Measurements from ENCODE around the gene WDR20. TPM values are rescaled to one million over a fixed set of nuclear protein-coding genes. Genes with fewer than 3 reads are reported as not detected.
A peak's percentile ranks its signal among the peaks of the same experiment; 100 is the strongest.

The WDR20 gene
- total RNA-seq, 4 donors from 2014 or later, result 21.3 to 31.3 (median 24.6) TPM

DNA sequence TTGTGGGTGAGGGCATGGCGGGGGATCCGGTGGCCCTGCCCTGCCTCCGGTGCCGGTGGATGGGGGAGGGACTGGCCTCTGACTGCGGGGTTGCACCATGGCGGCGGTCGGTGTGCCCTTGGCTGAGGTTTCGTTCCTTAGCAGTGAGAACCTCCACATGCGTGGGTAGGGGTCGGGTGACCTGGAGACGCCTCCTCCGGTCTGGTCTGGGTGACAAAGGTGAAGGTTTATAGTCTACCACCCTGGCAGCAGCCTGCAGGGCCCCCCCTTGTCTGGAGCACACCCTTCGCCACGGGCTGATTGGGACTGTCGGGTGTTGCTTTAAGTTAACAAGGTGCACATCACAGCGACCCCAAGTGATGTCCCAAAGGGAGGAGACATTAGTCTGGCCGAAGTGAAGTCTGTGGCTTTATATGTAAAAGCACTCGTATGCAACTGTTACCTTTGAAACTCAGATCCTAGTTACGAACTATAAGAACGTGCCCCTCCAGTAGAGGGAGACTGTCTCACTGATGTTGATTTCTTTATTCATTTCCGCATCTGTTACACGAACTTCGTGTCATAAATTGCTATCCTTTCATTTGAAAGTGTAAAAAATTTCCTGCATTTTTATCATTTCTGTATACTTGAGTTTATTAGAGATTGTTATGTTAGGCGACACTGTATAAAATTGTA, 74.4 kb downstream of the WDR20 start:
- Histone ChIP-seq H3K36me3 (no peaks in the 10 kb centered on the region), H3K4me3 (no peak overlapping the region), H3K27ac (no peak overlapping the region), H3K9me3 (no peaks in the 10 kb centered on the region), H3K4me1 (peaks cover 0 to 16% (median 5%) of the 10 kb centered on the region in 4 donors), H3K27me3 (no peaks in the 10 kb centered on the region)
- no peak for DNase-seq
- in situ Hi-C loops (cut with MboI; ENCODE audit: low pct_ligation_motif_present in 1 of 4, low pct_unique_long_range_greater_than_20kb in 1 of 4, low sequenced_read_pairs in 3 of 4) (no loop called here), intact Hi-C loops (cut with DNase I; ENCODE audit: low total_unique reads) (no loop called here)
- 76 to 92% methylated on average over 5 to 25 of the region's 25 CpGs for WGBS, 2 donors (ENCODE audit: low coverage in 1 of 2)
- TF ChIP-seq POLR2A (IDR thresholded peaks at IDR 0.05) (no peak), CTCF (IDR thresholded peaks at IDR 0.05) (no peak), EP300 (IDR thresholded peaks at IDR 0.05; ENCODE audit: low read depth) (no peak), POLR2AphosphoS5 (IDR thresholded peaks at IDR 0.05) (no peak)

- no peak overlapping the region for H3K4me3 ChIP-seq
- no peak for TF ChIP-seq CTCF (IDR thresholded peaks at IDR 0.05)
- peak in 2 of 3 donors; percentile 17 to 36 for TF ChIP-seq POLR2AphosphoS5 (IDR thresholded peaks at IDR 0.05)
- 67 to 75% methylated on average over 9 to 12 of the region's 12 CpGs for WGBS, 2 donors (ENCODE audit: low coverage in 1 of 2)
- intact Hi-C loops (cut with DNase I; ENCODE audit: low total_unique reads), result no loop called here
- no peak for DNase-seq
- H3K27me3 ChIP-seq, result no peaks in the 10 kb centered on the region
- peaks cover 0 to 16% (median 5%) of the 10 kb centered on the region in 4 donors for H3K4me1 ChIP-seq
- peak overlapping the region in 3 of 4 donors; percentile 2 to 57 (median 37) for H3K27ac ChIP-seq
- in situ Hi-C loops (cut with MboI; ENCODE audit: low pct_ligation_motif_present in 1 of 4, low pct_unique_long_range_greater_than_20kb in 1 of 4, low sequenced_read_pairs in 3 of 4), result no loop called here
- no peaks in the 10 kb centered on the region for H3K36me3 ChIP-seq
- H3K9me3 ChIP-seq, result no peaks in the 10 kb centered on the region
Observed at GRCh38 chr14:102215071-102215470, 75.4 kb downstream of the WDR20 start.

DNA sequence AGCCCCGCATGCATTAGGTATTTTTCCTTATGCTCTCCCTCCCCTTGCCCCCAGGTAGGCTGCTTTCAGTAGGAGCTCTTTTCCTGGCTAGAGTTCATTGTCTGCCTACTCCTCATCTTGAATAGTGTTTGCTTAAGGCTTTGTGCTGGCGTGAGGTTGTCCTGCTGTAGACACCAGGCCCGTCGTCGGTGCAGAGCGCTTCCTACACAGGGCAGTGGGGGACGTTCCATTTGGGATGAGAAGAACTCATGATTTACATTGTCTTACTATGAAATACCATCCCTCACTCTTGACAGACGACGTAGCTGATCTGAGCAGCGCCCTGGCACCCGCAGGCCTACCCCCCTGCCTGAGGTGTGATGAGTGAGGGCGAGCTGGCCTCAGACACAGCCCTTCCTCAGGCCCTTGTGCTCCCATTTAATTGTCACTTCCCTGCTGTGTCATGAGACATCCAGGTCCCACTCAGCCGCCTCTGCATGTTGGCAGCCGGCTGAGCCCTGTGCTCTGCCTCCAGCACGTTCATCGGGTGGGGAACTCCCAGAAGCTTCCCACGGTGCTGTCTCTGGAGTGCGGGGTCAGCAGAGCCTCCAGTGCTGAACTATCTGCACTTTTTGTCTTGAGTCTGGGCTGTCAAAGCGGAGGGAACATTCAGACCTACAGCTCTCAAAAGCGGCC, 76.0 kb downstream of the WDR20 start:
- Histone ChIP-seq H3K9me3 (no peaks in the 10 kb centered on the region), H3K4me1 (peaks cover 0 to 16% (median 5%) of the 10 kb centered on the region in 4 donors), H3K36me3 (no peaks in the 10 kb centered on the region), H3K27me3 (no peaks in the 10 kb centered on the region), H3K4me3 (no peak overlapping the region), H3K27ac (peak overlapping the region in 2 of 4 donors; percentile 2 to 57)
- no peak for DNase-seq
- TF ChIP-seq POLR2AphosphoS5 (IDR thresholded peaks at IDR 0.05) (no peak), EP300 (IDR thresholded peaks at IDR 0.05; ENCODE audit: low read depth) (no peak), POLR2A (IDR thresholded peaks at IDR 0.05) (no peak), CTCF (IDR thresholded peaks at IDR 0.05) (no peak)
- in situ Hi-C loops (cut with MboI; ENCODE audit: low pct_ligation_motif_present in 1 of 4, low pct_unique_long_range_greater_than_20kb in 1 of 4, low sequenced_read_pairs in 3 of 4) (no loop called here), intact Hi-C loops (cut with DNase I; ENCODE audit: low total_unique reads) (no loop called here)
- WGBS, 2 donors (ENCODE audit: low coverage in 1 of 2), result 87 to 90% methylated on average over 4 to 20 of the region's 20 CpGs

- Histone ChIP-seq H3K9me3 (no peaks in the 10 kb centered on the region), H3K36me3 (no peaks in the 10 kb centered on the region), H3K4me3 (no peak overlapping the region), H3K27me3 (no peaks in the 10 kb centered on the region), H3K4me1 (peaks cover 0 to 16% (median 5%) of the 10 kb centered on the region in 4 donors), H3K27ac (no peak overlapping the region)
- no peak for DNase-seq
- intact Hi-C loops (cut with DNase I; ENCODE audit: low total_unique reads) (no loop called here), in situ Hi-C loops (cut with MboI; ENCODE audit: low pct_ligation_motif_present in 1 of 4, low pct_unique_long_range_greater_than_20kb in 1 of 4, low sequenced_read_pairs in 3 of 4) (no loop called here)
- TF ChIP-seq POLR2AphosphoS5 (IDR thresholded peaks at IDR 0.05), result no peak
- TF ChIP-seq CTCF (IDR thresholded peaks at IDR 0.05), result no peak
- no peak for TF ChIP-seq POLR2A (IDR thresholded peaks at IDR 0.05)
- no peak for TF ChIP-seq EP300 (IDR thresholded peaks at IDR 0.05; ENCODE audit: low read depth)
- WGBS, 2 donors (ENCODE audit: low coverage in 1 of 2), result 94% methylated on average over 10 of the region's 10 CpGs; no CpG with 5 or more reads in 1 of the 2 donors
Observed at GRCh38 chr14:102217399-102217798, 77.7 kb downstream of the WDR20 start.
